ENCODE data around the gene SMPX.

The SMPX gene

GRCh38 chrX:21721195-21721594 is 36.7 kb downstream of the SMPX start:
- no peak for DNase-seq (ENCODE audit: low read depth)
- H3K4me3 ChIP-seq (ENCODE audit: low read depth, low read length): no peak overlapping the region

DNA sequence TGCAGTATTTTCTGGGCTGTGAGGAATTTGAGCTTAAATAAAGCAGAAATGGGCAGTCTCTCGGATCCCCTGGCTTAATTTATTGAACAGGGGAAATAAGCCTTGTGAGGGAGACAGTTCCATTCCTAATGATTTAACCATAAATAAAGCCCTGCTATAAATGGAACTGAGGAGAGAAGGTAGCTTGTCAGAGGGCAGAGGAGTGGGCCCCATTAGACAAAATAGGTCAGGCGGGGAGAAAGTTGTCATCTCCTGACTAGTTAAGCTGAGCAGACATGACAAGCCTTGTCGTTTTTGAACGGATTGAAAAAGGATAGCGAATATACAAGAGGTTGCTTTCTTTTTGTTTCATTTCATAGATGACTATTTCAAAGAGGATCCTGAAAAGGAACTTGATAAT is 39.3 kb downstream of the SMPX start:
- DNase-seq (ENCODE audit: low read depth): no peak

DNA sequence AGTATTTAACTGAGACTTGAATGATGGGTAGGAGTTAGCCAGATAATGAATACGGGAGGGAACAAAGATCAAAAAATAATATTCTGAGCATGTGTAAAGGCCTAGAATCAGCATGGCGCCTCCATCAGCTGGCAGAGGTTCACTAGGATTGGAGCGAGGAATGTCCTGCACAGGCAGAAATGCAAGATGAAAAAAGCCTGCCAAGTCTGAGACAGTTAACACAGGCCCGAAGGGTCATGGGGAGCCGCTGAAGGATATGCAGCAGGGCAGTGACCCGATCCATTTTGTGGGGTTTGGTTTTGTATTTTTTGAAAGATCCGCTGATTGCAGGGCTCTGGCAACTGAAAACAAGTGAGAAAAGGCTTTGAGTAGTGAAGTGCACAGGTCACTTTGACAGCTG is 40.1 kb downstream of the SMPX start:
- H3K4me3 ChIP-seq (ENCODE audit: low read depth, low read length): no peak overlapping the region
- DNase-seq (ENCODE audit: low read depth): no peak

More for the DNA sequence above, 39.3 kb downstream of the SMPX start:
- H3K4me3 ChIP-seq (ENCODE audit: low read depth, low read length): no peak overlapping the region

DNA sequence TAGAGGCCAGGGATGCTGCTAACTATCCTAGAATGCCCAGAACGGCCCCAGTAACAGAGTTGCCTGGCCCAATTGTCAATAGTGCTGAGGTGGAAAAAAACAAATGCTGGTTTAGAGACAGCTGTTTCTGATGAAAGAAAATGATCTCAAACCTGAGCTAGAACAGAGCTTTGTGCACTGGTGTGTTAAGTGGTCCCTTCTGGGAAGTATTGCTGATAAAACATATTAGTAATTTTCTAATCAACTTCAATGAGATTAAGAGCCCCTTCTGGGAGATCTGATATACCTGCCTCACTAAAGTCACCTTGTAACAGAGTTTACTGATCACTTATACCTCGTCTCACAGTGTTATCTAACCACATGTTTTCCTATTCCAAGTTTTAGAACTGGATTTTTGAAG is 42.1 kb downstream of the SMPX start:
- DNase-seq (ENCODE audit: low read depth): no peak

DNA sequence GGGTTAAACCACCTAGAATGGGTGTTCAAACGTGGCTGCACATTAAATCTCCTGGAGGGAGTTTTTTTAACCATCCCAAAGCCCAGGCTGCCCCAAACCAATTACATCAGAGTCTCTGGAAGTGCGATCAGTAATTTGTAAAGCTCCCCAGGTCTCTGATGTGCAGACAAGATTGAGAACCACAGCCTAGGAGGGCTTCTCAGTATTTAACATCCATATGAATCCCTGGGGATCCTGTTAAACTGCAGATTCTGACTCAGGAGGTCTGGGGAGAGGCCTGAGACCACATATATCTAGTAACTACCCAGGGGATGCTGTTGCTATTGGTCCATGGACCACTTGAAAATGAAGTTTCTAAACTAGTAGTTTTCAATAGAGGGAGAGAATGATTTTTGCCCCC is 42.6 kb downstream of the SMPX start:
- no peak overlapping the region for H3K4me3 ChIP-seq (ENCODE audit: low read depth, low read length)
- DNase-seq (ENCODE audit: low read depth): no peak

More for the DNA sequence above, 42.1 kb downstream of the SMPX start:
- no peak overlapping the region for H3K4me3 ChIP-seq (ENCODE audit: low read depth, low read length)

GRCh38 chrX:21711848-21712197 is 46.1 kb downstream of the SMPX start:
- no peak overlapping the region for H3K4me3 ChIP-seq (ENCODE audit: low read depth, low read length)
- no peak for DNase-seq (ENCODE audit: low read depth)

DNA sequence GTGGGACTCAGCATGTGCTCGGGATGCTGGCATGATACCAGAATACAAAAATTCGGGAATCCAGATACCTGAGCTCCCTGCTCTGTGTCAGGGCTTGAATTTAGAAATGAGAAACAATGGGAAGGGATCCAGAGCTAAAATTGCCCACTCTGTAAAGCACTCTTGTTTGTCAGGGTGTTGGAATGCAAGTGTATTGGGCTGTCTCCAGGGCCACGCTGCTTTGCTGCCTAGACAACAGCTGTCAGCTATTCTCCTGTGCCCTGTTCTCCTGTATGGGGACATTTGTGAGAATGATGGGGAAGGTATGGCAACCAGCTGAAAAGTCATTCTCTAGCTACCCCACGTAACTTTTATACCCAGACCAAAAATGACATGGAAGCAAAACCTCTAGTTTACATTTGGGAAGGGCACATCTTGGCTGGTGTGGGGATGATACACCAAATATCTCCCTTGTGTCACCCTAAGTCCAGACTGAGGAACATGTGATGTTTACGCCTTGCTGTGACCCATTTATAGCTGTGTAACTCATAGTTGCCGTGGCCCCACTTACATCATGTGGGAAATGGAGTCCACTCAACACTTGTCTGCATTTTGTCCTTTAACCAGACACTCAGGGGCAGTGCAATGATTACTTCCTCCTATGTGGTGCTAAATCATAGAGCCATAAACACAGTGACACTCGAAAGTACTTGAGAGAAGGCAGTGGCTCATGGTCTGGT is 46.6 kb downstream of the SMPX start:
- no peak overlapping the region for H3K4me3 ChIP-seq (ENCODE audit: low read depth, low read length)
- DNase-seq (ENCODE audit: low read depth): no peak

GRCh38 chrX:21708116-21708515 is 49.8 kb downstream of the SMPX start:
- H3K4me3 ChIP-seq (ENCODE audit: low read depth, low read length): no peak overlapping the region
- no peak for DNase-seq (ENCODE audit: low read depth)

DNA sequence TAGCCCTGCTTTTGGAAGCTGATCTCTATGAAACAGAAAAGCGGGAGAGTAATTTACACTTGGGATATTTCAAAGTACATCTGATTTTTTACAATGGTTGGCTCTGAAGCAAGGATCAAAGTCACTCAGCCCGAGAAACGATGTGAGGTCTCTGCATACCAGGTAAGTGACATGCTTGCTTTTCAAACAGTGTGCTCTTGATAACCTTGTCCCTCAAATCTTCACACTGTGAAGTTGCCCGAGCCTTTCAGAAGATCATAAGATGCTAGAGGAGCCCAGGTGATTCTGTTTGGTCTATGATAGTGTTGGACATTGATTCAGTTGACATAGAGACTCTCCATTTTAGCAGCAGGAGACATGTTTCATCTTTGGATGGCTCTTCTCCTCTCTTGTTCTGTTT is 52.7 kb downstream of the SMPX start:
- no peak overlapping the region for H3K4me3 ChIP-seq (ENCODE audit: low read depth, low read length)
- DNase-seq (ENCODE audit: low read depth): no peak

- no peak overlapping the region for H3K4me3 ChIP-seq (ENCODE audit: low read depth, low read length)
These were observed 55.2 kb downstream of the SMPX start for GRCh38 chrX:21702725-21703124.

GRCh38 chrX:21700967-21701366 is 56.9 kb downstream of the SMPX start:
- DNase-seq (ENCODE audit: low read depth): no peak
- no peak overlapping the region for H3K4me3 ChIP-seq (ENCODE audit: low read depth, low read length)

More at GRCh38 chrX:21702725-21703124, 55.2 kb downstream of the SMPX start:
- no peak for DNase-seq (ENCODE audit: low read depth)

DNA sequence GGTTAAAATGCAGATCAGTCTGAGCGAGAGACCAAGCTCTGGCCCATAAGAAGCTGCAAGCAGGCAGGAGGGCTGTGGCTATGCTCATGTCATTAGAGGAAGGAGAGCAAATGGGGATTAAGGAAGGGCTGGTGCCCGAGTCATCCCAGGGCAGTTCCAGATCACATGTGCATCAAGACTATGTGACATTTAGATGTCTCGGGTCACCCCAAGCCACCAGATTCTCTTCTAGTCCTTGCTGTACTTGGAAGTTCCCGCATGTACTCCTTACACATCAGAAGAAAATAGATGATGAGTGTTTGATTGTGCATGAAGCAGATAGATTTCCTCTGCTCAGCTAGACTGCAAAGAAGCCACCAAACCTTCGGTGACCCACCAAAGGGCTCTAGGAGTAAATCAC is 57.6 kb downstream of the SMPX start:
- no peak for DNase-seq (ENCODE audit: low read depth)
- no peak overlapping the region for H3K4me3 ChIP-seq (ENCODE audit: low read depth, low read length)

DNA sequence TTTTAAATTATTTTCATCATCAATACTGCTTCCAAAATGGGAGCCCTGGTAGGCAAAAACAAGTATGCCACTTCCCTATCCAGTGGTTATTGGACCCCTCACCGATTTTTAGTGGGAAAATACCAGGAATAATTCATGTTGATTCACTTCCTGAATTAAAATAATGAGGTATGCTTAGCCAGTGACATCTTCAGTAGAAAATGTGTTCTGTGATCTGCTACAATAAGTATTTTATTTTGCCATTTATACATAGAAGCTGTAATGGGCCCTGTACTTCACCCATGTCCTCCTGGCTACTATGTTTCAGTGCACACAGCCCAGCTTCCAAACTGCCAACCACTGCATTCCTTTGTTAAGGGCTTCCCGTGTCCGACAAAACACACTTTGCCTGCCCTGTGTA is 58.8 kb downstream of the SMPX start:
- no peak for DNase-seq (ENCODE audit: low read depth)
- no peak overlapping the region for H3K4me3 ChIP-seq (ENCODE audit: low read depth, low read length)

GRCh38 chrX:21698272-21698671 is 59.6 kb downstream of the SMPX start:
- DNase-seq (ENCODE audit: low read depth): no peak
- H3K4me3 ChIP-seq (ENCODE audit: low read depth, low read length): no peak overlapping the region

- DNase-seq (ENCODE audit: low read depth): no peak
- no peak overlapping the region for H3K4me3 ChIP-seq (ENCODE audit: low read depth, low read length)
These were observed 66.4 kb downstream of the SMPX start for GRCh38 chrX:21691512-21692018.

DNA sequence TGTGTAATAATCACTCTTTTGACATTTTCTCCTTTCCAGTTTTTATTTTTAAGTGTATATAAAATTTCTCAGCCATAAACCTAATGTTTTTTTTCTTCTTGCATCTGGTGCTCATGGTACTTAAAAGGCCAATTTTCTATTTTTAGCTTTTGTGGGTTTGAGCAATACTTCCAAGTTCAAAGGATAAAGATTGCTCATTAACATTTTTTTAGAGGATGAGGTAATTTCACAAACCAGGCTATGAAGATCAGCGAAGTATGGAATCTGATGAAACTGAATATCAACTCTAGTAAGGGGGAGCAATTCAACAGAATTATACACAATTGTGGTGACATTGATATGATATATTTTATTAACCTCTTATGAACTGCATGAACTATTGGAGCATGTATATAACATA is 74.0 kb downstream of the SMPX start:
- H3K4me3 ChIP-seq (ENCODE audit: low read depth, low read length): no peak overlapping the region
- DNase-seq (ENCODE audit: low read depth): no peak

GRCh38 chrX:21678048-21678612 is 79.8 kb downstream of the SMPX start:
- H3K4me3 ChIP-seq (ENCODE audit: low read depth, low read length): no peak overlapping the region
- DNase-seq (ENCODE audit: low read depth): no peak

DNA sequence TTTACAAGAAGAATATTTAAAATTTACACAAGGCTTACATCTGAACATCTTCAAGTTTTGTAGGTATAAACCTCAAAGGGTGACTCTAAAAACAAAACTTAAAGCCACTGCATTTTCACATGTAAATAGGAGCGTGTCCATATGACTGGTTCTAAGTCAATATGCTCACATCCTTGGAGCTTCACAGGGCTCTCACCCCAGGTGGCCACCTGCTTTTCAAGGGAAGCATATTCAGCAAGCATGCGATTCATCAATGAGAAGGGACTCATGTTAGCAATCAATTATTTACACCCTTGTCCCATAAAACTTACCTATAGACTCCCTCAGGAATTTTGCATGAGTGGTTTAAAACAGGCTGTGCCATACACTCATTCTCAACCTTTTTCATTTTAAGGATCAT is 82.0 kb downstream of the SMPX start:
- H3K4me3 ChIP-seq (ENCODE audit: low read depth, low read length): no peak overlapping the region
- no peak for DNase-seq (ENCODE audit: low read depth)

GRCh38 chrX:21674430-21675186 is 83.3 kb downstream of the SMPX start:
- no peak overlapping the region for H3K4me3 ChIP-seq (ENCODE audit: low read depth, low read length)
- DNase-seq (ENCODE audit: low read depth): no peak

DNA sequence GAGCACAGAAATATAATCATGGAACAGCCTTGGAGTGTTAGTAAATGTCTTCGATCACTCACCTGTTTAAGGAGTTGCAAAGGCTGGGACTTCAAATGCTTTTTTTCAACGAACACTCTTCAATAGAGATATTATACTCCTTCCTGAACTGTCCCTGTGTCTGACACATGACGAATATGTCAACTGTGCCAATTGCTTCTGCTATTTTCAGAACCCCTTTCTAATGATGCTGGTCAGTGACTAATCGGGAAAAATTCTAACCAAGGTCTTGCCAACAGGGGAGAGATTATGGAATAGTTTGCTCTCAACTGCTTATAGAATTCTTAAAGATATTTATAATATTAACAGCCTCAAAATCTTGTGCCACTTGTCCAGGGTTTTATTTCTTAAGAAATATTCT is 91.2 kb downstream of the SMPX start:
- DNase-seq (ENCODE audit: low read depth): no peak
- H3K4me3 ChIP-seq (ENCODE audit: low read depth, low read length): no peak overlapping the region

DNA sequence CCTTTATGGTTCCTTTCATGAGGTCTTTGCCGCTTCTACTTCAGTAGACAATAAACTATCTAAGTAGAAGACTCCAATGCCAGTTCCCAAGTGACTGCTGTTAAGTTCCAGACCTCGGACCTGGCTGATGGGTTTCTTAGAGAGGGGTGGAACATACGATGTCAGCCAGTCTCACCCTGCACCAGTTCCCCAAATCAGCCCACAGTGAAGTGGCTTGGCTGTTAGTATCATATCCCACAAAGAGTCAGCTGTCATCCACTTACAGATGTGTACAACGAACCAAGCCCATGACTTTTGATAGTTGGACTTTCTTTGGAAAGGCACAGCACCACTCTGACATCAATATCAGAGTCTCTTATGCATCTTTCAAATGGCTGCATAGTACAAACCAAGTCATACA is 91.7 kb downstream of the SMPX start:
- H3K4me3 ChIP-seq (ENCODE audit: low read depth, low read length): no peak overlapping the region
- no peak for DNase-seq (ENCODE audit: low read depth)
